ENCODE results near the gene ZBTB1.
A peak's percentile ranks its signal among the peaks of the same experiment; 100 is the strongest.
"Not testable (repeated sequence)": the region's sequence is repeated elsewhere in the genome, so short reads cannot be mapped to it uniquely, and the experiment has no call there.

Gene ZBTB1

DNA sequence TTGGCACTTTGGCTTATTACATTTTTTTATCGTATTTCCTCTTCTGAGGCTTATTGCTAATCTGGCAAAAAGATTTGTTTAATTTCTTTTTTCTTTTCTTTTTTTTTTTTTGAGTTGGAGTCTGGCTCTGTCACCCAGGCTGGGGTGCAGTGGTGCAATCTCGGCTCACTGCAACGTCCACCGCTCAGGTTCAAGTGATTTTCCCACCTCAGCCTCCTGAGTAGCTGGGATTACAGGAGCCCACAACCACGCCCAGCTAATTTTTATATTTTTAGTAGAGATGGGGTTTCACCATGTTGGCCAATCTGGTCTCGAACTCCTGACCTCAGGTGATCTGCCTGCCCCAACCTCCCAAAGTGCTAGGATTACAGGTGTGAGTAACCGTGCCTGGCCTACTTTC, 65.1 kb downstream of the ZBTB1 start:
- DNase-seq (ENCODE audit: low spot score) = not testable (repeated sequence)

DNA sequence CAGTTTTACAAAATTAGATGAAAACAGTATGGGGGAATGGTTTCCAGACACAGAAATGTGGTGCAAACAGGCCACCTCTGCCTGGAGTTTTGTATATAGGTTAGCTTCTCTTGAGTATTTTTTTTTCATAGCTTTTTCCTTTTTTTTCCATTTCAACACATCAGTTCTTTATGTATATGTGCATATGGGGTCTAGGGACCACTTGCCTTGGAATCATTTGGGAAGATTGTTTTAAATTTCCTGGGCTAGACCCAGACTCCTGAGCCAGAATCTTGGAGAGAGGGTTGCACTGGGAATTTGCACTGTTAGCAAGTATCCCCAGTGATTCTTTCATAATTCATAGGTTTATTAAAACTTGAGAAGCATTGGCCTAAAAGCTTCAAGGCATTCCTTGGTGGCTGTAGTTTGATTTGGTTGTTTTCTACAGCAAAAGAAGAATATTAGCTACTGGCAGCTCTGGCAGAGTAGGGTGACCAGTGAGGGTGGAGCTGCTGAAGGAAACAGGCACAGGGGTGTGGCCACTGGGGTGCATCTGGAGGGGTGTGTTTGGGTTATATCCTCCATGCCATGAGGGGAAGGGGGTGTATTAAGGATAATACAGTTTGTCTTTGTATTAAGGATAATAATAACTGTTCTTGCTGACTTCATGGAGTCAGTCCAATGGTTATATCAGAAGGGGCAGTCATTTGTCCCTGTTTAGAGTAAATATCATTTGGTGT, 68.0 kb downstream of the ZBTB1 start:
- peak; percentile 70 for DNase-seq (ENCODE audit: low spot score)

DNA sequence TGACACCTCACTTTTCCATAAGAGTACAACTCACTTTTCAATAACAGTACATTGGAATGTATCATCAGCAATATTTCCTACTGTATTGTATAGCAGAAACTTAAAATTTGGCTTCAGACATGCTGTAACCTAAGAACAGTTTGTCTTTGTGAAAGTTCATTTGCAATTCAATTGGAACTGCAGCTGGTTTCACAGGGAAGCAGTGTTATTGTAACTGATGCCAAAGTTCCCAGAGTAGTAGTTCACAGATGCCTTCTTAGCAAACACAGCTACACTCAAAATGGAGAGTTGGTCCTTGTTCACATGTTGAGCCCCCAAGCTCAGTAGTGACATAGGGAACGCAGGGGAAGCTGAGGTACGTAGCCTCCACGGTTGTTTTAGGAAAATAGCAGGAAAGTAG, 68.5 kb downstream of the ZBTB1 start:
- DNase-seq (ENCODE audit: low spot score) = peak; percentile 94
